NT2/D1 (cell line): ENCODE data around the gene CHRND.

ENCODE experiments used
- SUZ12 ChIP-seq: IDR thresholded peaks from 2 replicates; pipeline ENCODE4 v1.6.1; 2011; ENCODE audit not compliant: insufficient read length, insufficient read depth; ENCODE audit errors: extremely low read depth
- YY1 ChIP-seq: IDR thresholded peaks from 2 replicates; pipeline ENCODE4 v1.6.1; 2011; ENCODE audit not compliant: insufficient read length, insufficient read depth

DNA sequence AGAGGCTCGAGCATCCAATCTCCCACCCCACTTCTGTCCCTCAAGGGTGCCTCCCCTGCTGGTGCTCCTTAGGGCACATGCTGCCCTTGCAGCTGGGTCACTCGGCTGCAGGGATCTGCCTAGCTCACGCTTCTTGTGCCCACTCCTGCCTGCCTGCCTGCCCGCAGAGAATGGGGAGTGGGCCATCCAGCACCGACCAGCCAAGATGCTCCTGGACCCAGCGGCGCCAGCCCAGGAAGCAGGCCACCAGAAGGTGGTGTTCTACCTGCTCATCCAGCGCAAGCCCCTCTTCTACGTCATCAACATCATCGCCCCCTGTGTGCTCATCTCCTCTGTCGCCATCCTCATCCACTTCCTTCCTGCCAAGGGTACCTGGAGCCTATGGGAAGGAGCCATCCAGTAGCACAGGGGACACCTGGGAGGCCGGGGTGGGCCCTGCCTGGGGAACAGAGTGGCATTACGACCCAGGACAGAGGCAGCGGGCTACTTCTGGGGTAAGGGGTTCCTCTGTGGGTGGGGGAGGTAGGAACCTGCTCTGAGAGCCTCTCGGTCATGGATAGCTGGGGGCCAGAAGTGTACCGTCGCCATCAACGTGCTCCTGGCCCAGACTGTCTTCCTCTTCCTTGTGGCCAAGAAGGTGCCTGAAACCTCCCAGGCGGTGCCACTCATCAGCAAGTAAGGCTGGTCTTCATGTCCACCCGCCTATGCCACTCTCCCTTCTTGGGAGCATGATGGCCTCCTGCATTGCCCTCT is 16.9 kb downstream of the CHRND start:
- TF ChIP-seq SUZ12 (no peak), YY1 (no peak)
